ENCODE measurements around the gene SLFN14. TPM values are rescaled to one million over a fixed set of nuclear protein-coding genes. Genes with fewer than 3 reads are reported as not detected.

SLFN14 gene
- not detected for total RNA-seq

- TF ChIP-seq CTCF (IDR thresholded peaks at IDR 0.05; ENCODE audit: low read depth) = no peak
Observed at GRCh38 chr17:35560703-35561102, at the start of gene SLFN14. Gene SLFN14, minus strand, starts transcription at chr17:35560819. Its CDS starts 2,757 bp downstream, at chr17:35558062.

- no peak for TF ChIP-seq CTCF (IDR thresholded peaks at IDR 0.05; ENCODE audit: low read depth)
Observed at GRCh38 chr17:35609831-35610230, 49.2 kb upstream of the SLFN14 start.

- TF ChIP-seq CTCF (IDR thresholded peaks at IDR 0.05; ENCODE audit: low read depth) = no peak
Observed at GRCh38 chr17:35607239-35607847, 46.7 kb upstream of the SLFN14 start.

GRCh38 chr17:35605678-35606077 is 45.1 kb upstream of the SLFN14 start:
- no peak for TF ChIP-seq CTCF (IDR thresholded peaks at IDR 0.05; ENCODE audit: low read depth)

- no peak for TF ChIP-seq CTCF (IDR thresholded peaks at IDR 0.05; ENCODE audit: low read depth)
Observed at GRCh38 chr17:35603674-35604073, 43.1 kb upstream of the SLFN14 start.

- no peak for TF ChIP-seq CTCF (IDR thresholded peaks at IDR 0.05; ENCODE audit: low read depth)
Observed at GRCh38 chr17:35597604-35598003, 37.0 kb upstream of the SLFN14 start.

- TF ChIP-seq CTCF (IDR thresholded peaks at IDR 0.05; ENCODE audit: low read depth) = no peak
Observed at GRCh38 chr17:35596530-35597233, 36.1 kb upstream of the SLFN14 start.
